Activated T-cell treated with anti-CD3 and anti-CD28 coated beads for 4 hours (primary cell): ENCODE measurements around the gene TRAPPC4.
"Not testable (repeated sequence)": the region's sequence is repeated elsewhere in the genome, so short reads cannot be mapped to it uniquely, and the experiment has no call there.

Source experiments
- DNase-seq: peaks from one replicate; pipeline ENCODE4 v3.0.0-alpha.2; 2020

Gene TRAPPC4

GRCh38 chr11:119034813-119035212, 16.2 kb downstream of the TRAPPC4 start:
- DNase-seq, result no peak

GRCh38 chr11:119038884-119039283, 20.3 kb downstream of the TRAPPC4 start:
- no peak for DNase-seq

GRCh38 chr11:119039471-119039870, 20.9 kb downstream of the TRAPPC4 start:
- DNase-seq, result not testable (repeated sequence)

GRCh38 chr11:119041821-119042514, 23.4 kb downstream of the TRAPPC4 start:
- DNase-seq, result no peak

GRCh38 chr11:119042927-119043326, 24.4 kb downstream of the TRAPPC4 start:
- no peak for DNase-seq

GRCh38 chr11:119044708-119045107, 26.1 kb downstream of the TRAPPC4 start:
- DNase-seq, result no peak

- DNase-seq, result no peak
Observed at GRCh38 chr11:119046489-119046888, 27.9 kb downstream of the TRAPPC4 start.

GRCh38 chr11:119047205-119047604, 28.6 kb downstream of the TRAPPC4 start:
- DNase-seq, result no peak

- DNase-seq, result no peak
Observed at GRCh38 chr11:119048644-119049043, 30.1 kb downstream of the TRAPPC4 start.

- DNase-seq, result no peak
Observed at GRCh38 chr11:119049081-119049480, 30.5 kb downstream of the TRAPPC4 start.

- DNase-seq, result no peak
Observed at GRCh38 chr11:119051440-119052162, 33.0 kb downstream of the TRAPPC4 start.

GRCh38 chr11:119052163-119052814, 33.7 kb downstream of the TRAPPC4 start:
- no peak for DNase-seq

- no peak for DNase-seq
Observed at GRCh38 chr11:119054418-119054817, 35.9 kb downstream of the TRAPPC4 start.

- DNase-seq, result no peak
Observed at GRCh38 chr11:119055901-119056300, 37.3 kb downstream of the TRAPPC4 start.

GRCh38 chr11:119056421-119056999, 37.9 kb downstream of the TRAPPC4 start:
- peak; percentile 21 for DNase-seq

- DNase-seq, result peak; percentile 96
Observed at GRCh38 chr11:119057000-119057769, 38.6 kb downstream of the TRAPPC4 start, which contains the start of gene HYOU1. TSS of gene HYOU1 (minus strand) at chr11:119057205. CDS start at chr11:119056160, 1,045 bp downstream.

GRCh38 chr11:119059128-119059527, 40.6 kb downstream of the TRAPPC4 start:
- not testable (repeated sequence) for DNase-seq

- DNase-seq, result no peak
Observed at GRCh38 chr11:119061256-119061655, 42.7 kb downstream of the TRAPPC4 start.

GRCh38 chr11:119062779-119063178, 44.2 kb downstream of the TRAPPC4 start:
- no peak for DNase-seq

GRCh38 chr11:119065369-119065768, 46.8 kb downstream of the TRAPPC4 start:
- DNase-seq, result peak; percentile 23

GRCh38 chr11:119067371-119068222, 49.0 kb downstream of the TRAPPC4 start, which contains the start of gene VPS11:
TSS of gene VPS11 (plus strand) at chr11:119067818. CDS start at chr11:119067824, 6 bp downstream.
- peak; percentile 96 for DNase-seq
